GM18502 (cell line): Measurements from ENCODE around the gene GBF1.
"Not testable (repeated sequence)": the region's sequence is repeated elsewhere in the genome, so short reads cannot be mapped to it uniquely, and the experiment has no call there.

ENCODE experiments used
- ATAC-seq: cut with Tn5 transposase; IDR thresholded peaks from one replicate; pipeline ENCODE4 v1.9.1; 2021; ENCODE audit warnings: mild to moderate bottlenecking; ENCODE audit not compliant: unreplicated experiment, poor library complexity

Gene GBF1

GRCh38 chr10:102299873-102300272 lies 54.5 kb downstream of the GBF1 start:
- ATAC-seq = no peak

GRCh38 chr10:102300278-102300843 lies 55.0 kb downstream of the GBF1 start:
- ATAC-seq = no peak

GRCh38 chr10:102300912-102301311 lies 55.6 kb downstream of the GBF1 start:
- not testable (repeated sequence) for ATAC-seq

GRCh38 chr10:102301332-102301731 lies 56.0 kb downstream of the GBF1 start:
- not testable (repeated sequence) for ATAC-seq

- no peak for ATAC-seq
Observed at GRCh38 chr10:102302611-102303010, 57.3 kb downstream of the GBF1 start.

- ATAC-seq = no peak
Observed at GRCh38 chr10:102306006-102306405, 60.7 kb downstream of the GBF1 start.

- ATAC-seq = no peak
Observed at GRCh38 chr10:102306710-102307109, 61.4 kb downstream of the GBF1 start.

- not testable (repeated sequence) for ATAC-seq
Observed at GRCh38 chr10:102308318-102308717, 63.0 kb downstream of the GBF1 start.

GRCh38 chr10:102309236-102309635 lies 63.9 kb downstream of the GBF1 start:
- ATAC-seq = no peak

GRCh38 chr10:102309916-102310315 lies 64.6 kb downstream of the GBF1 start:
- ATAC-seq = no peak

GRCh38 chr10:102310361-102311024 lies 65.2 kb downstream of the GBF1 start:
- no peak for ATAC-seq

GRCh38 chr10:102311025-102311420 lies 65.7 kb downstream of the GBF1 start:
- ATAC-seq = no peak

GRCh38 chr10:102312683-102313082 lies 67.4 kb downstream of the GBF1 start:
- ATAC-seq = no peak

GRCh38 chr10:102313221-102313896 lies 68.0 kb downstream of the GBF1 start:
- ATAC-seq = no peak

- ATAC-seq = no peak
Observed at GRCh38 chr10:102314801-102315200, 69.5 kb downstream of the GBF1 start.

GRCh38 chr10:102316421-102316820 lies 71.1 kb downstream of the GBF1 start:
- ATAC-seq = no peak

- ATAC-seq = no peak
Observed at GRCh38 chr10:102322914-102323313, 77.6 kb downstream of the GBF1 start.

- ATAC-seq = no peak
Observed at GRCh38 chr10:102324061-102324460, 78.7 kb downstream of the GBF1 start.

GRCh38 chr10:102326031-102326430 lies 80.7 kb downstream of the GBF1 start:
- ATAC-seq = no peak

- no peak for ATAC-seq
Observed at GRCh38 chr10:102327002-102327401, 81.7 kb downstream of the GBF1 start.

- ATAC-seq = no peak
Observed at GRCh38 chr10:102327641-102328040, 82.3 kb downstream of the GBF1 start.

- ATAC-seq = no peak
Observed at GRCh38 chr10:102332772-102333171, 87.4 kb downstream of the GBF1 start.
